NT2/D1 (cell line): Measurements from ENCODE around the gene TAPBPL.

ENCODE experiments used
- SUZ12 ChIP-seq: IDR thresholded peaks from 2 replicates; pipeline ENCODE4 v1.6.1; 2011; ENCODE audit not compliant: insufficient read length, insufficient read depth; ENCODE audit errors: extremely low read depth
- YY1 ChIP-seq: IDR thresholded peaks from 2 replicates; pipeline ENCODE4 v1.6.1; 2011; ENCODE audit not compliant: insufficient read length, insufficient read depth
- ZNF274 ChIP-seq: IDR thresholded peaks from 2 replicates; pipeline ENCODE4 v1.6.1; 2011; ENCODE audit warnings: mild to moderate bottlenecking, low read depth, low read length

GRCh38 chr12:6452245-6452943, 552 bp downstream of the TAPBPL start:
- TF ChIP-seq ZNF274 (no peak), YY1 (no peak), SUZ12 (no peak)
